ENCODE results near the gene ZNF791. TPM values are rescaled to one million over a fixed set of nuclear protein-coding genes. Genes with fewer than 3 reads are reported as not detected.
"Not testable (repeated sequence)": the region's sequence is repeated elsewhere in the genome, so short reads cannot be mapped to it uniquely, and the experiment has no call there.

ZNF791 gene
- total RNA-seq, 2 donors from 2014 or later, result 23.2 to 32.1 TPM

- H3K9me3 ChIP-seq (ENCODE audit: control insufficient read depth, low read length), result no peaks in the 10 kb centered on the region
- H3K9ac ChIP-seq (ENCODE audit: extremely low read depth, low read length, poor library complexity, severe bottlenecking), result no peak overlapping the region
- WGBS, 2 experiments (ENCODE audit: insufficient coverage in 1 of 2, insufficient read length in 1 of 2), result 88 to 89% methylated on average over 13 of the region's 13 CpGs
- no peak overlapping the region for H3K27ac ChIP-seq (ENCODE audit: low read depth, low read length)
- Mint-ChIP-seq H3K36me3 (ENCODE audit: low read depth) (peaks cover 11% of the 10 kb centered on the region), H3K27me3 (ENCODE audit: insufficient read depth) (peaks cover 10% of the 10 kb centered on the region), H3K27ac (no peak overlapping the region), H3K4me1 (no peaks in the 10 kb centered on the region), H3K4me3 (no peak overlapping the region), H3K9me3 (peaks cover 9% of the 10 kb centered on the region)
- H3K36me3 ChIP-seq (ENCODE audit: control insufficient read depth, insufficient read depth, low read length), result no peaks in the 10 kb centered on the region
- TF ChIP-seq CTCF (conservative IDR thresholded peaks at IDR 0.05), result no peak
- no peak overlapping the region for H3K4me3 ChIP-seq (ENCODE audit: low read length)
- no peaks in the 10 kb centered on the region for H3K27me3 ChIP-seq (ENCODE audit: control insufficient read depth, insufficient read depth, low read length, poor library complexity, severe bottlenecking)
- no peak for DNase-seq
- H3K4me1 ChIP-seq (ENCODE audit: control insufficient read depth, insufficient read depth, low read length), result no peaks in the 10 kb centered on the region
Measured at GRCh38 chr19:12641456-12641855, 30.7 kb downstream of the ZNF791 start.

GRCh38 chr19:12642506-12642905 is 31.8 kb downstream of the ZNF791 start:
- no peaks in the 10 kb centered on the region for H3K4me1 Mint-ChIP-seq
- 90 to 98% methylated on average over 10 to 26 of the region's 26 CpGs for WGBS, 2 experiments (ENCODE audit: insufficient coverage in 1 of 2, insufficient read length in 1 of 2)
- Histone ChIP-seq H3K4me1 (ENCODE audit: control insufficient read depth, insufficient read depth, low read length) (no peaks in the 10 kb centered on the region), H3K36me3 (ENCODE audit: control insufficient read depth, insufficient read depth, low read length) (no peaks in the 10 kb centered on the region), H3K27me3 (ENCODE audit: control insufficient read depth, insufficient read depth, low read length, poor library complexity, severe bottlenecking) (no peaks in the 10 kb centered on the region), H3K4me3 (ENCODE audit: low read length) (no peak overlapping the region), H3K9ac (ENCODE audit: extremely low read depth, low read length, poor library complexity, severe bottlenecking) (no peak overlapping the region), H3K27ac (ENCODE audit: low read depth, low read length) (no peak overlapping the region), H3K9me3 (ENCODE audit: control insufficient read depth, low read length) (no peaks in the 10 kb centered on the region)
- TF ChIP-seq CTCF (conservative IDR thresholded peaks at IDR 0.05), result no peak
- H3K4me3 Mint-ChIP-seq, result no peak overlapping the region
- DNase-seq, result no peak
- peaks cover 10% of the 10 kb centered on the region for H3K27me3 Mint-ChIP-seq (ENCODE audit: insufficient read depth)
- peaks cover 11% of the 10 kb centered on the region for H3K36me3 Mint-ChIP-seq (ENCODE audit: low read depth)
- H3K27ac Mint-ChIP-seq, result no peak overlapping the region
- peaks cover 9% of the 10 kb centered on the region for H3K9me3 Mint-ChIP-seq

- not testable (repeated sequence) for H3K9me3 Mint-ChIP-seq; H3K4me1 Mint-ChIP-seq; H3K27me3 ChIP-seq (ENCODE audit: control insufficient read depth, insufficient read depth, low read length, poor library complexity, severe bottlenecking); H3K4me3 Mint-ChIP-seq; H3K9ac ChIP-seq (ENCODE audit: extremely low read depth, low read length, poor library complexity, severe bottlenecking); H3K27ac Mint-ChIP-seq; DNase-seq; H3K9me3 ChIP-seq (ENCODE audit: control insufficient read depth, low read length); H3K36me3 ChIP-seq (ENCODE audit: control insufficient read depth, insufficient read depth, low read length); H3K4me1 ChIP-seq (ENCODE audit: control insufficient read depth, insufficient read depth, low read length); H3K27ac ChIP-seq (ENCODE audit: low read depth, low read length); H3K4me3 ChIP-seq (ENCODE audit: low read length)
- Mint-ChIP-seq H3K27me3 (ENCODE audit: insufficient read depth) (peaks cover 10% of the 10 kb centered on the region), H3K36me3 (ENCODE audit: low read depth) (peaks cover 16% of the 10 kb centered on the region)
- WGBS, 2 experiments (ENCODE audit: insufficient coverage in 1 of 2, insufficient read length in 1 of 2), result 92 to 95% methylated on average over 4 to 14 of the region's 14 CpGs
Measured at GRCh38 chr19:12643716-12644115, 33.0 kb downstream of the ZNF791 start.

- H3K9me3 ChIP-seq (ENCODE audit: control insufficient read depth, low read length), result no peaks in the 10 kb centered on the region
- peaks cover 33% of the 10 kb centered on the region for H3K36me3 Mint-ChIP-seq (ENCODE audit: low read depth)
- 91 to 94% methylated on average over 7 to 10 of the region's 10 CpGs for whole genome bisulfite sequencing, 2 experiments (ENCODE audit: insufficient coverage in 1 of 2, insufficient read length in 1 of 2)
- no peak overlapping the region for H3K27ac Mint-ChIP-seq
- no peaks in the 10 kb centered on the region for H3K27me3 ChIP-seq (ENCODE audit: control insufficient read depth, insufficient read depth, low read length, poor library complexity, severe bottlenecking)
- H3K36me3 ChIP-seq (ENCODE audit: control insufficient read depth, insufficient read depth, low read length), result no peaks in the 10 kb centered on the region
- DNase-seq, result no peak
- H3K4me3 Mint-ChIP-seq, result no peak overlapping the region
- no peak overlapping the region for H3K27ac ChIP-seq (ENCODE audit: low read depth, low read length)
- no peak for TF ChIP-seq CTCF (conservative IDR thresholded peaks at IDR 0.05)
- no peak overlapping the region for H3K4me3 ChIP-seq (ENCODE audit: low read length)
- no peaks in the 10 kb centered on the region for H3K4me1 ChIP-seq (ENCODE audit: control insufficient read depth, insufficient read depth, low read length)
- H3K4me1 Mint-ChIP-seq, result no peaks in the 10 kb centered on the region
- H3K9me3 Mint-ChIP-seq, result peaks cover 1% of the 10 kb centered on the region
- no peak overlapping the region for H3K9ac ChIP-seq (ENCODE audit: extremely low read depth, low read length, poor library complexity, severe bottlenecking)
- H3K27me3 Mint-ChIP-seq (ENCODE audit: insufficient read depth), result no peaks in the 10 kb centered on the region
Measured at GRCh38 chr19:12646551-12646950, 35.8 kb downstream of the ZNF791 start.
